ENCODE results near the gene C1orf105. TPM values are rescaled to one million over a fixed set of nuclear protein-coding genes. Genes with fewer than 3 reads are reported as not detected.

C1orf105 gene
- total RNA-seq, 1 donor from 2014 or later: not detected

DNA sequence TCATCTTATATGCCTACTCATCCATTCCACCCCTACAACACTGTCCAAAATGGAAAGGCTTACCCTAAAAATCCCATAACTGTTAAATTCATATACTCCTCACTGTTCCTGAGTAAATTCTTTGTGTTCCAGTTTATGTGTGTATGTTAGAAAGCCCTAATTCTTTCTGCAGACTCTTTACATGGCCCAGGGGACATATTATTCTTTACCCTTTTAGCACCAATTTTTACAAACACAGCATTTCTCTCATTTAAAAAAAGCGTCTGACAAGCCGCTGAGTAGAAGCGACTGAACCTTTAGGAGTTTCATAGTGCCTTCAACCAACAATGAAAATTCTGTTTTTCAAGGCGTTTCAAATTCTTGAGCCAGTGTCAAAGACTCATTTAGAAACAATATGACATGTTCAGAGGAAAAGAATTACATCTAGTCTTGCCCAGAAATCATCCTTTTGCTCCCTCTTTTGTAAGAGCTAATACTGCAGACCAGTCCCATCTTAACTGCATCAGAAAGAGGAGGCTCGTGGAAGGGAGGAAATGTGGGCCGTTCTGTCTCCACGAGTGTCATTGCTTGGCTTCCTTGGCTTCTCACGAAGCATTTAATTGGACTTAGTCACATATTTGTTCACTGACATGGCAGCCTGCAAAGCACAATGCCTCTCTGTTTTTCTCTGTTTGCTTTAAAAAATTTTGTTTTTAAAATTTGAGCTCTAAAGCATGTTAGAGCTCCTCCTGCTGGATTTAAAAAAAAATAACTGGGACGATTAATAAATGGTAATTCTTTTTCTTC is 21.3 kb upstream of the C1orf105 start:
- Mint-ChIP-seq H3K36me3 (ENCODE audit: low read depth) (no peaks in the 10 kb centered on the region), H3K9me3 (no peaks in the 10 kb centered on the region)
- DNase-seq (ENCODE audit: low spot score): no peak

DNA sequence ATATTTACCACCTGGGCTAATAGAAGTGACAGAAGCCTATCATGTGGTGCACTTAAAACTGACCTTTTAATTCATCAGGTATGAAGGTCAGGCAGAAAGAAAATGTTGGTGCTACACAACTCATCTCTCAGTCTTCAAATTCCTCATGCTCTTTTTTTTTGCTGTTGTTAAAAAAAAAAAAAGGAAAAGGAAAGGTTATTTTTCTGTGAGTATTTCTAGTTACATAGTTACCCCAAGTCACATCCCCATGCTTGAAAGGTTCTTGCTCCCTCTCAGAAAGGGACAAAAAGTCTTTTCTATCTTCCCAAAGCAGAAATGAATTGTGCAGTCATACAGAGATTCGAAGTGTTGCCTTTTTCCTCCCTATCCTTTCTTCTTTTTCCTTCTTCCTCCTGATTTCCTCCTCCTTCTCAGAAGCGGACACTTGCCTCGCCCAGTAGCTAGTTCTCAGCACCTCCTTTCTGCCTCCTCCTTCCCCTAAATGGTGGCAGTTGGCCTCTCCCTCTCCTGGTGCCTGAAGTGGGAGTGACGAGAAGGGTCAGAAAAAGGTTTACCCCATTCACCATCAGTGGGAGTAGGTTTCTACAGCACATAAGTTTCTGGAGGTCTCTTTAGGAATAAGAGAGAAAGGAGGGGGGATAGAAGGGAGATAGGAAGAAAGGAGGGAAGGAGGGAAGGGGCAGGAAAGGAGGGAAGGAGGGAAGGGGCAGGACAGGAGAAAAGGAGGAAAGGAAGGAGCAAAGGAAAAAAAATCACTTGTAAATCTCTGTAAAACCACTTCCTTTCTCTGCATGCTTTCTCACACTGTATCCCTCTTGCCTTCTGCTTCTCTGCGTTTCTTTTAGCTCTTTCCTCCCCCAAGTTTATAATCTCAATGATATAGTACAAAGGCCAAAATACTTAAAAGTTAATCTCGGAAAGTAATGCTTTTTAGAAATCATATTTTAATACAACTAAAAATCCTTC is 20.4 kb upstream of the C1orf105 start:
- no peak for DNase-seq (ENCODE audit: low spot score)
- Mint-ChIP-seq H3K27me3 (ENCODE audit: low read depth) (no peaks in the 10 kb centered on the region), H3K4me3 (ENCODE audit: low read depth) (no peak overlapping the region), H3K36me3 (ENCODE audit: low read depth) (no peaks in the 10 kb centered on the region), H3K9me3 (no peaks in the 10 kb centered on the region), H3K4me1 (ENCODE audit: low read depth) (peaks cover 37% of the 10 kb centered on the region), H3K27ac (no peak overlapping the region)
- intact Hi-C loops (cut with micrococcal nuclease): loop anchor here (1.0 kb wide), 2 partner anchors 265 to 310 kb away; no protein-coding TSS in a partner anchor

More for the DNA sequence above, 21.3 kb upstream of the C1orf105 start:
- H3K27ac Mint-ChIP-seq: peak overlapping the region; percentile 18
- intact Hi-C loops (cut with micrococcal nuclease): loop anchor here (1.0 kb wide), 2 partner anchors 264 to 309 kb away; no protein-coding TSS in a partner anchor
- H3K4me1 Mint-ChIP-seq (ENCODE audit: low read depth): peaks cover 45% of the 10 kb centered on the region
- H3K27me3 Mint-ChIP-seq (ENCODE audit: low read depth): no peaks in the 10 kb centered on the region
- H3K4me3 Mint-ChIP-seq (ENCODE audit: low read depth): no peak overlapping the region

DNA sequence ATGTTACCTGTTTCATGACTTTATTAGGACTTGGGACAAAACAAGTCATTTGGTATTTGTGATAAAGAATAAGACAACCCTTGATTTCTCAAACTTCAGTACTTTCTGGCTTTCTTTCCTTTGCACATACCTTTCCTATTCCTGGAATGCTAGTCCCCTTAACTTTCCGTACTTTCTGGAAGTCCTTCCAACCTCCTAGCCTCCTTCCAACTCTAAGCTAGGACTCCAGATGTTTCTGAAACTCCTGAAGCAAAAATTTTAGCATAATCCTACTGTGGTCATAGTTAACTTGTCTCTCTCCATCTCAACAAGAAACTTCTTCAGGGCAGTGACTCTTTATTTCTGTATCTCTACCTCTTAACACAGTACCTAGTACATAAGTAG is 19.8 kb upstream of the C1orf105 start:
- Mint-ChIP-seq H3K27me3 (ENCODE audit: low read depth) (peaks cover under 1% of the 10 kb centered on the region), H3K4me1 (ENCODE audit: low read depth) (peaks cover 37% of the 10 kb centered on the region), H3K27ac (no peak overlapping the region), H3K4me3 (ENCODE audit: low read depth) (no peak overlapping the region), H3K36me3 (ENCODE audit: low read depth) (no peaks in the 10 kb centered on the region), H3K9me3 (no peaks in the 10 kb centered on the region)
- DNase-seq (ENCODE audit: low spot score): no peak
- intact Hi-C loops (cut with micrococcal nuclease): no loop called here

DNA sequence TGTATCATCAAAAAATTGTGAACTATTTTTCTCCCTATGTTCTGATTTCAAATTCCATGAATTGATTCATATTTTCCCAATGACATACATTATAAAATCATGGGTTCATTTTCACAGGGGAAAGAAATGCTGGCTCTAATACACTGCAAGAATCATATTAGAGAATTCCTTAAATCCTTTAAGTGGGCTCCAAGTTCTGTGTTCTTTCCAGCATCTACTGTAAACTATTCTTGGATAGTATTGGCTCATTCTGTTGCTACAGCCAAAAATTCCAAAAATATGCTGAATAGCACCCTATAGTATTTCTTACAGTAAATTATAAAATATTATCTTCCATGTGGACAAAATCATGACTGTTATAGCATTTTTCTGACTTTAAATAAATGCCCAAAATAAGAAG is 19.0 kb upstream of the C1orf105 start:
- H3K9me3 Mint-ChIP-seq: no peaks in the 10 kb centered on the region
- H3K27ac Mint-ChIP-seq: no peak overlapping the region
- intact Hi-C loops (cut with micrococcal nuclease): no loop called here
- H3K27me3 Mint-ChIP-seq (ENCODE audit: low read depth): peaks cover 3% of the 10 kb centered on the region
- H3K4me1 Mint-ChIP-seq (ENCODE audit: low read depth): peaks cover 37% of the 10 kb centered on the region
- H3K4me3 Mint-ChIP-seq (ENCODE audit: low read depth): no peak overlapping the region
- DNase-seq (ENCODE audit: low spot score): no peak
- H3K36me3 Mint-ChIP-seq (ENCODE audit: low read depth): no peaks in the 10 kb centered on the region

DNA sequence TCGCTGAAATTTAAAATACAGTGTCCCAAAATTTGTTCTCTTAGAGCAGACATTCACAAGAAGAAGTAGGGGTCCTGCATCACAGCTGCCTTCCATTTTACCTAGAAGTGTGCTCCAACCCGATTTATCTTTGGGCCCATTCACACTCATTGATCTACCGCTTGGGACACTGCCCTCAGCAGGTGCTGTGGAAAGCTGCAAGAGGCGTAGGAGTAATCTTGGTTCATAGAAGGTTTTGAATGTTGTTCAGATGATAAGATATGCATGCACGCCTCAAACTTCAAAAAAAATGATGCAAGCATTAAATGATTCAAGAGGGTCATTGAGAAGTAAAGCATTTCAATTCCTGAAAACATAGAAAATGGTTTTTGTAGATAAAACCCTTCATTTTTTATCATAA is 18.6 kb upstream of the C1orf105 start:
- no peak for DNase-seq (ENCODE audit: low spot score)
- Mint-ChIP-seq H3K27me3 (ENCODE audit: low read depth) (peaks cover 3% of the 10 kb centered on the region), H3K36me3 (ENCODE audit: low read depth) (no peaks in the 10 kb centered on the region), H3K4me1 (ENCODE audit: low read depth) (peaks cover 37% of the 10 kb centered on the region), H3K27ac (no peak overlapping the region), H3K9me3 (no peaks in the 10 kb centered on the region), H3K4me3 (ENCODE audit: low read depth) (no peak overlapping the region)
- intact Hi-C loops (cut with micrococcal nuclease): no loop called here

DNA sequence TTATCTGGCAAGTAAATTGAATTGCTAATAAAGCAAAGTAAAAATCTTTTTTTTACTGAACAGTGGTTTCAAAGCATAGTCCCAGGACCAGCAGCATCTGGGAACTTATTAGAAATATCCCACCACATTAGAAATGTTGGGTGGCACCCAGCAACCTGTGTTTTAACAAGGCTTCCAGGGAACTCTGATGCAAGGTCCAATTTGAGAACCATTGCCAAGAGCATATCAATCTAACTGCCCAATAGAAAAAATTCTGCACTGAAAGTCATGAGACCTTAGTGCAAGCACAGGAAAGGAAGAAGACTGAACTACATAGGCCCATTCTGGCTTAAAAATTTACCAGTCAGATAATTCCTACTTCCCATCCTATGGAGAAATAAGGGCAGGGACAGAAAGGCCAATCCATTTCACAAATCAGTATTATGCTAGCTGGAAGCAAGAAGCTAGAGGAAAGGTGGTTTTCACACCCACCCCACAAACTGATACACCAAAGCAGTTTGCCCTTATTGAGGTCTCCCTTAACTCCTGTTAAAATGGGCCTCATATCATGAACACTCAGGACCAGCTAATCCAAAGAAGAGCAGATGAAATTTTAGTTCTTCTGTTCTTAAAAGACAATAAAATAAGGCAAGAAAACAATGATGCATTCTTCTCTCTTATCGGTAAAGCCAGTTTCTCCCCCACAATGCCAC is 17.5 kb upstream of the C1orf105 start:
- intact Hi-C loops (cut with micrococcal nuclease): no loop called here
- Mint-ChIP-seq H3K27ac (no peak overlapping the region), H3K27me3 (ENCODE audit: low read depth) (peaks cover 3% of the 10 kb centered on the region), H3K36me3 (ENCODE audit: low read depth) (no peaks in the 10 kb centered on the region), H3K9me3 (no peaks in the 10 kb centered on the region), H3K4me1 (ENCODE audit: low read depth) (peaks cover 30% of the 10 kb centered on the region), H3K4me3 (ENCODE audit: low read depth) (no peak overlapping the region)
- no peak for DNase-seq (ENCODE audit: low spot score)

DNA sequence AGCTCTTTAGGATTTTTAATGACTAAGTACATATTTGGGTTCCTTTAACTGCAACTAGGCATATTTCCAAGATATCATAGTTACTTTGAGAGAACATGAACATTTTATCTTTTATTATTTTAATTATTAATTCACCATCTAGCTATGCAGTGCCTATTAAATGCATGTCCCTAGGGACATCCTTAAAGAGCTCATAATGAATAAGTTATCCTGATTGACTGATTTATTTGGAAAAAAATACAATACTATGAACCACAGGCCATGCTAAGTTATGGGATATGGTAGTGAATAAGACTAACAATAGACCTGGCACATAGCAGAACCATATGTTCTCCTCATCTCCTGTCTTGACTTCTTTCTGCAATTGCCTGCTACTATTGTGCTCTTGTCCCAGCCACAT is 16.4 kb upstream of the C1orf105 start:
- no peaks in the 10 kb centered on the region for H3K9me3 Mint-ChIP-seq
- peaks cover 3% of the 10 kb centered on the region for H3K27me3 Mint-ChIP-seq (ENCODE audit: low read depth)
- intact Hi-C loops (cut with micrococcal nuclease): no loop called here
- DNase-seq (ENCODE audit: low spot score): no peak
- H3K4me1 Mint-ChIP-seq (ENCODE audit: low read depth): peaks cover 20% of the 10 kb centered on the region
- no peak overlapping the region for H3K4me3 Mint-ChIP-seq (ENCODE audit: low read depth)
- H3K36me3 Mint-ChIP-seq (ENCODE audit: low read depth): no peaks in the 10 kb centered on the region
- no peak overlapping the region for H3K27ac Mint-ChIP-seq

DNA sequence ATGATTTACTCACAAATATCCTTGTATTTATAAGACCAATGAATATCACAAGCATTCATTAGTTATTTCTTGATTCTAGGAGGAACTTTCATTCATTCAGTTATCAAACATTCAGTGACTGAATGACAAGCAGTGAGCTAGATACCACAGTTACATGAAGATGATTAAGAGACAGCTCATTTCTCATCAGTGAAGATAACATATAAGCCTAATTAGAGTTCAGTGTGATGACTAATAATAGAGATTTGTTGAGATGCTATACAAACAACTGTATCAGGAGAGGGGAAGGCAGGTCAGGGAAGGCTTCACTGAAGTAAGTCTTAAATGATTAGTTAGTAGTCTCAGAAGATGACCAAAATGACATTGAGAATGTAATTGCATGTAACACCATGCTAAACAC is 14.6 kb upstream of the C1orf105 start:
- peaks cover 3% of the 10 kb centered on the region for H3K27me3 Mint-ChIP-seq (ENCODE audit: low read depth)

DNA sequence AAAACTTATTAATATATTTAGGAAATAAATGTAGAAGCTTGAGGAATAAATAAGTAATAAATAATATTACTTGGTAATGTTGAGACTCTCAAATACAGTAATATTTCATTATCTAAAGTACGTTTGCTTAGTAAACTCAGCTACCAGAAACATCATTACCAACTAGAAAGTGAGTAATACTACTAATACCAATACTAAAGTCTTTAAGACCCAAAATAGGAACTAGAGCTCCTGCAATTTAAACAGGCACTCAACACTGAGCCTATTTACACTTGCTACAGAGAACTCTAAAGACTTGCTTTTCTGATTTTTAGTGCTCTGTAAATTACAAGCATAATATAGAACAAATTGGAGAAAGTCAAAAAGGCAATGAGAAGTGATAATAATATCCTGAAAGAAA is 13.5 kb upstream of the C1orf105 start:
- Mint-ChIP-seq H3K36me3 (ENCODE audit: low read depth) (no peaks in the 10 kb centered on the region), H3K9me3 (no peaks in the 10 kb centered on the region), H3K4me3 (ENCODE audit: low read depth) (no peak overlapping the region), H3K4me1 (ENCODE audit: low read depth) (peaks cover 5% of the 10 kb centered on the region), H3K27me3 (ENCODE audit: low read depth) (peaks cover 3% of the 10 kb centered on the region), H3K27ac (no peak overlapping the region)
- no peak for DNase-seq (ENCODE audit: low spot score)
- intact Hi-C loops (cut with micrococcal nuclease): no loop called here

More for the DNA sequence above, 14.6 kb upstream of the C1orf105 start:
- no peak overlapping the region for H3K4me3 Mint-ChIP-seq (ENCODE audit: low read depth)
- H3K27ac Mint-ChIP-seq: no peak overlapping the region
- no peak for DNase-seq (ENCODE audit: low spot score)
- no peaks in the 10 kb centered on the region for H3K9me3 Mint-ChIP-seq
- H3K36me3 Mint-ChIP-seq (ENCODE audit: low read depth): no peaks in the 10 kb centered on the region
- peaks cover 6% of the 10 kb centered on the region for H3K4me1 Mint-ChIP-seq (ENCODE audit: low read depth)
- intact Hi-C loops (cut with micrococcal nuclease): no loop called here

DNA sequence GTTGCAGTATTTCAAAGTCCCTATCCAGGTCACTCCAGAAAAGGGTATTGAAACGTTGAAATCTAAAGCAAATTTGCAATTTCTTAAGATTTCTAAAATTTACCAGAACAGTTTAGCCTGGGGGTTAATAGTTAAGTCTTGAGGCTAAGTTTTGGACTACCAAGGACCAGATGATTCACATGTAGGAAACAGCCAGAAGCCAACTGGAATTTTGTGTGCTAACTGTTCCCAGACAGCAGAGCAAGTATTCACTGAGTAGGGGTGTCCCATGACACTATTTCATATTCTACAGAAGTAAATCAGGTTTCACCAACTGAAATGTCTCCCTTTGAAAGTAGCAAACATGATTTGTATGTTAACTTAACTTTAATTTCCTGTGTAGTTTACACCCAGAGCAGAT is 11.5 kb upstream of the C1orf105 start:
- intact Hi-C loops (cut with micrococcal nuclease): no loop called here
- Mint-ChIP-seq H3K4me3 (ENCODE audit: low read depth) (no peak overlapping the region), H3K9me3 (no peaks in the 10 kb centered on the region), H3K36me3 (ENCODE audit: low read depth) (no peaks in the 10 kb centered on the region), H3K4me1 (ENCODE audit: low read depth) (no peaks in the 10 kb centered on the region), H3K27ac (no peak overlapping the region), H3K27me3 (ENCODE audit: low read depth) (peaks cover 3% of the 10 kb centered on the region)
- no peak for DNase-seq (ENCODE audit: low spot score)

DNA sequence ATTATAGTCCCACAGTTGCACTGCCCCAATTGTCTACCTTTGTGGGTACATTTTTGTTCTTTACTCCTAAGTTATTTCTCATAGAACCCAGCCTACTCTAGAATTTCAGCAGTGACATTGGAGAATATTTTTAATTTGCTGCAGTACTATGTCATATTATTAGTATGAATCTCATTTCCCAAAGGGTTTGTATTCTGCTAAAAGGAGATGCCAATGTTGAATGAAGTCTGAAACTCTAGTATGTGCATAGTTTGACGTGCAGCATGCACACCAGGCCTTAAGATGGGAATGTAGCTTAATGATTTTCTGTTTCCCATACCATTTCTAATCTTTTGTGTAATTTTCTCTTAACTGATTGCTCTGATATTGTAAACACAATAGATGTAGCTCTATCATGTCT is 10.5 kb upstream of the C1orf105 start:
- no peaks in the 10 kb centered on the region for H3K4me1 Mint-ChIP-seq (ENCODE audit: low read depth)
- H3K9me3 Mint-ChIP-seq: no peaks in the 10 kb centered on the region
- DNase-seq (ENCODE audit: low spot score): no peak
- H3K36me3 Mint-ChIP-seq (ENCODE audit: low read depth): no peaks in the 10 kb centered on the region
- intact Hi-C loops (cut with micrococcal nuclease): no loop called here
- no peak overlapping the region for H3K27ac Mint-ChIP-seq
- H3K27me3 Mint-ChIP-seq (ENCODE audit: low read depth): peaks cover 3% of the 10 kb centered on the region
- H3K4me3 Mint-ChIP-seq (ENCODE audit: low read depth): no peak overlapping the region

DNA sequence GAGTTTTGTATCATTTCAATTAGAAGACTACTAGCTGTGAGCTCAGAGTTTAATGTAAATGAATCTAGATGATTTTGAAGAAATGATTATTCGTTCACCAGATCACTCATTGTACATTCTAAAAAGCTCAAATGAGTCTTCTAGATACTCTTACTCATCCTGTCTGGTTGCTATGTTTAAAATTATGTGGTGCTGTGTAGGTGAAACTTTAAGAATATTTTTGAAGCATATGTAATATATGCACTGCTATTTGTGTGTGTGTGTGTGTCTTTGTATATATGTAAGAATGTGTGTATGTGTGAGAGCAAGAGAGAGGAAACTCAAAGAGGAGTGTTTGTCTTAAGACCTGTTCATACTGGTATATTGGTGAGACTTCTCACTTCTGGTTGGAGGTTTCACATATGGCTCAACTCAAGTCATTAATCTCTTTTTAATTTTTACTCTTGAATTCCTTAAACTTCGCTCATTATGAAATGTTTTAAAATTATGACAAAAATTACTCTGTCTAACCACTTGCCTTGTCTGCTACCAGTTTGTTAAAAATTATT is 8.6 kb upstream of the C1orf105 start:
- H3K27ac Mint-ChIP-seq: no peak overlapping the region
- H3K36me3 Mint-ChIP-seq (ENCODE audit: low read depth): no peaks in the 10 kb centered on the region
- H3K4me3 Mint-ChIP-seq (ENCODE audit: low read depth): no peak overlapping the region
- no peaks in the 10 kb centered on the region for H3K4me1 Mint-ChIP-seq (ENCODE audit: low read depth)
- no peak for DNase-seq (ENCODE audit: low spot score)
- H3K27me3 Mint-ChIP-seq (ENCODE audit: low read depth): no peaks in the 10 kb centered on the region
- intact Hi-C loops (cut with micrococcal nuclease): no loop called here
- no peaks in the 10 kb centered on the region for H3K9me3 Mint-ChIP-seq
